ENCODE data around the gene PRKCH.

Gene PRKCH

GRCh38 chr14:61360796-61361525 is 39.6 kb downstream of the PRKCH start:
- TF ChIP-seq, protein P1, sequence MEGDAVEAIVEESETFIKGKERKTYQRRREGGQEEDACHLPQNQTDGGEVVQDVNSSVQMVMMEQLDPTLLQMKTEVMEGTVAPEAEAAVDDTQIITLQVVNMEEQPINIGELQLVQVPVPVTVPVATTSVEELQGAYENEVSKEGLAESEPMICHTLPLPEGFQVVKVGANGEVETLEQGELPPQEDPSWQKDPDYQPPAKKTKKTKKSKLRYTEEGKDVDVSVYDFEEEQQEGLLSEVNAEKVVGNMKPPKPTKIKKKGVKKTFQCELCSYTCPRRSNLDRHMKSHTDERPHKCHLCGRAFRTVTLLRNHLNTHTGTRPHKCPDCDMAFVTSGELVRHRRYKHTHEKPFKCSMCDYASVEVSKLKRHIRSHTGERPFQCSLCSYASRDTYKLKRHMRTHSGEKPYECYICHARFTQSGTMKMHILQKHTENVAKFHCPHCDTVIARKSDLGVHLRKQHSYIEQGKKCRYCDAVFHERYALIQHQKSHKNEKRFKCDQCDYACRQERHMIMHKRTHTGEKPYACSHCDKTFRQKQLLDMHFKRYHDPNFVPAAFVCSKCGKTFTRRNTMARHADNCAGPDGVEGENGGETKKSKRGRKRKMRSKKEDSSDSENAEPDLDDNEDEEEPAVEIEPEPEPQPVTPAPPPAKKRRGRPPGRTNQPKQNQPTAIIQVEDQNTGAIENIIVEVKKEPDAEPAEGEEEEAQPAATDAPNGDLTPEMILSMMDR (IDR thresholded peaks at IDR 0.05; ENCODE audit: low read depth, low read length) = no peak
- no peak for TF ChIP-seq EZH2phosphoT487 (IDR thresholded peaks at IDR 0.05; ENCODE audit: low read depth)
- Histone ChIP-seq H2AFZ (ENCODE audit: low read depth, low read length) (no peak overlapping the region), H3K4me2 (ENCODE audit: low read length) (no peak overlapping the region), H3K4me3 (ENCODE audit: low read length) (no peak overlapping the region), H4K20me1 (ENCODE audit: insufficient read depth, low read length) (no peaks in the 10 kb centered on the region), H3K27ac (ENCODE audit: low read length) (no peak overlapping the region), H3K36me3 (replicated peaks; ENCODE audit: low read depth, low read length) (no peaks in the 10 kb centered on the region), H3K4me1 (ENCODE audit: low read length) (no peaks in the 10 kb centered on the region), H3K27me3 (ENCODE audit: low read depth, low read length) (peaks cover 4% of the 10 kb centered on the region; the same call in 1 of the 2 replicates), H3K79me2 (ENCODE audit: low read length) (no peaks in the 10 kb centered on the region), H3K9ac (ENCODE audit: low read length) (no peak overlapping the region), H3K9me3 (ENCODE audit: insufficient read depth, low read length) (no peaks in the 10 kb centered on the region)

DNA sequence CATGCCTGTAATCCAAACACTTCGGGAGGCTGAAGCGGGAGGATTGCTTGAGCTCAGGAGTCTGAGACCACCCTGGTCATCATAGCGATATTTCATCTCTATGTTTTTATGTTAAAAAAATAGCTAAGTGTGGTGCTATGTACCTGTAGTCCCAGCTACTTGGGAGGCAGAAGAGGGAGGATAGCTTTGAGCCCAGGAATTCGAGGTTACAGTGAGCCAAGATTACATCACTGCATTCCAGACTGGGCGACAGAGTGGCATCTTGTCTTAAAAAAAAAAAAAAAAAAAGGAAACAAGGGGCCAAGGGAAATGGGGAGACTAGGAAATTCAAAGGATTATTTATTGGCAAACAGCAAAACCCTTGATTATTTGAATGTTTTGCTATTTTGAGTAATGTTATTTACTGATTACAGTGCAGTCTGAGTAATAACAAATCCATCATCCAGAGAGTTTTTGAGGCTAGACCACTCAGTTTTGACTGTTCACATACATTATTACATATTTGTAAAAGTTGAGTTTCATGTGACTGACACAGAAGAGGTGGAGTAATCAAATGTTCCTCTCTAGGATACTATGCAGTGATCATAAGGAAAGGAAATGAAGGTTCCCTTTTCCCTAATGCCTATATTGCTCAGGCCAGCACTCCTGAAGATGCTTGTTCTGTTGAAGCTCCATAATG is 40.8 kb downstream of the PRKCH start:
- no peaks in the 10 kb centered on the region for H3K4me1 ChIP-seq (ENCODE audit: low read length)
- H3K27ac ChIP-seq (ENCODE audit: low read length) = no peak overlapping the region
- no peak overlapping the region for H2AFZ ChIP-seq (ENCODE audit: low read depth, low read length)
- no peak for TF ChIP-seq EZH2phosphoT487 (IDR thresholded peaks at IDR 0.05; ENCODE audit: low read depth)
- TF ChIP-seq, protein P1 (IDR thresholded peaks at IDR 0.05; ENCODE audit: low read depth, low read length) = no peak
- no peaks in the 10 kb centered on the region for H3K79me2 ChIP-seq (ENCODE audit: low read length)
- peaks cover 14% of the 10 kb centered on the region for H3K27me3 ChIP-seq (ENCODE audit: low read depth, low read length)
- H3K9me3 ChIP-seq (ENCODE audit: insufficient read depth, low read length) = no peaks in the 10 kb centered on the region
- no peak overlapping the region for H3K4me3 ChIP-seq (ENCODE audit: low read length)
- no peaks in the 10 kb centered on the region for H3K36me3 ChIP-seq (replicated peaks; ENCODE audit: low read depth, low read length)
- no peak overlapping the region for H3K4me2 ChIP-seq (ENCODE audit: low read length)
- H3K9ac ChIP-seq (ENCODE audit: low read length) = no peak overlapping the region
- H4K20me1 ChIP-seq (ENCODE audit: insufficient read depth, low read length) = no peaks in the 10 kb centered on the region

- H3K4me2 ChIP-seq (ENCODE audit: low read length) = no peak overlapping the region
- H3K27me3 ChIP-seq (ENCODE audit: low read depth, low read length) = peaks cover 17% of the 10 kb centered on the region
- no peak overlapping the region for H3K27ac ChIP-seq (ENCODE audit: low read length)
- H3K4me1 ChIP-seq (ENCODE audit: low read length) = no peaks in the 10 kb centered on the region
- no peak overlapping the region for H3K4me3 ChIP-seq (ENCODE audit: low read length)
- no peaks in the 10 kb centered on the region for H3K36me3 ChIP-seq (replicated peaks; ENCODE audit: low read depth, low read length)
- no peak overlapping the region for H3K9ac ChIP-seq (ENCODE audit: low read length)
- no peaks in the 10 kb centered on the region for H3K79me2 ChIP-seq (ENCODE audit: low read length)
- no peaks in the 10 kb centered on the region for H3K9me3 ChIP-seq (ENCODE audit: insufficient read depth, low read length)
- no peaks in the 10 kb centered on the region for H4K20me1 ChIP-seq (ENCODE audit: insufficient read depth, low read length)
- TF ChIP-seq EZH2phosphoT487 (IDR thresholded peaks at IDR 0.05; ENCODE audit: low read depth) = no peak
- TF ChIP-seq, protein P1 (IDR thresholded peaks at IDR 0.05; ENCODE audit: low read depth, low read length) = no peak
- H2AFZ ChIP-seq (ENCODE audit: low read depth, low read length) = no peak overlapping the region
Measured at GRCh38 chr14:61364243-61364642, 42.9 kb downstream of the PRKCH start.

GRCh38 chr14:61365667-61366212 is 44.4 kb downstream of the PRKCH start:
- H3K27ac ChIP-seq (ENCODE audit: low read length) = no peak overlapping the region
- no peaks in the 10 kb centered on the region for H4K20me1 ChIP-seq (ENCODE audit: insufficient read depth, low read length)
- H3K79me2 ChIP-seq (ENCODE audit: low read length) = no peaks in the 10 kb centered on the region
- H3K4me1 ChIP-seq (ENCODE audit: low read length) = no peaks in the 10 kb centered on the region
- H2AFZ ChIP-seq (ENCODE audit: low read depth, low read length) = no peak overlapping the region
- H3K27me3 ChIP-seq (ENCODE audit: low read depth, low read length) = peaks cover 17% of the 10 kb centered on the region
- H3K4me2 ChIP-seq (ENCODE audit: low read length) = no peak overlapping the region
- no peaks in the 10 kb centered on the region for H3K9me3 ChIP-seq (ENCODE audit: insufficient read depth, low read length)
- TF ChIP-seq, protein P1 (IDR thresholded peaks at IDR 0.05; ENCODE audit: low read depth, low read length) = no peak
- no peak for TF ChIP-seq EZH2phosphoT487 (IDR thresholded peaks at IDR 0.05; ENCODE audit: low read depth)
- no peak overlapping the region for H3K9ac ChIP-seq (ENCODE audit: low read length)
- H3K36me3 ChIP-seq (replicated peaks; ENCODE audit: low read depth, low read length) = no peaks in the 10 kb centered on the region
- no peak overlapping the region for H3K4me3 ChIP-seq (ENCODE audit: low read length)
